Ascending aorta (tissue), 2 donors: ENCODE data around the gene PRICKLE2. TPM values are rescaled to one million over a fixed set of nuclear protein-coding genes. Genes with fewer than 3 reads are reported as not detected.
A peak's percentile ranks its signal among the peaks of the same experiment; 100 is the strongest.

Source experiments
- DNase-seq, 2 donors: peaks; one replicate each; pipeline ENCODE4 v3.0.0-alpha.2; 2019; ENCODE audit warnings: low spot score in 2 of 2
- H3K27ac ChIP-seq, 2 donors: fragments of 200-600 bp; sonication (generic); one replicate each; pipeline ENCODE4 v1.5.1; 2016 to 2017; ENCODE audit warnings: mild to moderate bottlenecking in 1 of 2
- H3K27me3 ChIP-seq: fragments of 200-600 bp; sonication (generic); one replicate; pipeline ENCODE4 v1.5.1; 2017
- H3K36me3 ChIP-seq, 2 donors: fragments of 200-600 bp; sonication (generic); one replicate each; pipeline ENCODE4 v1.5.1; 2016
- H3K4me1 ChIP-seq, 2 donors: fragments of 200-600 bp; sonication (generic); one replicate each; pipeline ENCODE4 v1.5.1; 2016 to 2017; ENCODE audit warnings: mild to moderate bottlenecking in 1 of 2
- H3K4me3 ChIP-seq, 2 donors: fragments of 200-600 bp; sonication (generic); one replicate each; pipeline ENCODE4 v1.5.1; 2016 to 2017; ENCODE audit warnings: mild to moderate bottlenecking in 1 of 2
- H3K9me3 ChIP-seq, 2 donors: fragments of 200-600 bp; sonication (generic); one replicate each; pipeline ENCODE4 v1.5.1; 2016
- intact Hi-C: fragments of 100-400 bp; cut with DNase I; formaldehyde crosslinking; loops from one replicate; pipeline ENCODE4 v1.15.1; 2023
- total RNA-seq: library from RNA; depleted of rRNA; stranded (reverse); fragments of >200 nt; gene quantifications from one replicate; pipeline ENCODE4 v1.1.0, GENCODE V29; 2016
- TF ChIP-seq, protein P1 (sequence below), 3 experiments: fragments of 200-600 bp in 2 of 3; fragments of 450-650 bp in 1 of 3; sonication (generic) in 2 of 3; IDR thresholded peaks; one replicate each; pipeline ENCODE4 v1.5.1; 2016 to 2019; ENCODE audit warnings: antibody characterized with exemption in 3 of 3, mild to moderate bottlenecking in 1 of 3, moderate library complexity in 1 of 3

PRICKLE2 gene
- total RNA-seq, 1 donor from 2014 or later = 24.7 TPM

DNA sequence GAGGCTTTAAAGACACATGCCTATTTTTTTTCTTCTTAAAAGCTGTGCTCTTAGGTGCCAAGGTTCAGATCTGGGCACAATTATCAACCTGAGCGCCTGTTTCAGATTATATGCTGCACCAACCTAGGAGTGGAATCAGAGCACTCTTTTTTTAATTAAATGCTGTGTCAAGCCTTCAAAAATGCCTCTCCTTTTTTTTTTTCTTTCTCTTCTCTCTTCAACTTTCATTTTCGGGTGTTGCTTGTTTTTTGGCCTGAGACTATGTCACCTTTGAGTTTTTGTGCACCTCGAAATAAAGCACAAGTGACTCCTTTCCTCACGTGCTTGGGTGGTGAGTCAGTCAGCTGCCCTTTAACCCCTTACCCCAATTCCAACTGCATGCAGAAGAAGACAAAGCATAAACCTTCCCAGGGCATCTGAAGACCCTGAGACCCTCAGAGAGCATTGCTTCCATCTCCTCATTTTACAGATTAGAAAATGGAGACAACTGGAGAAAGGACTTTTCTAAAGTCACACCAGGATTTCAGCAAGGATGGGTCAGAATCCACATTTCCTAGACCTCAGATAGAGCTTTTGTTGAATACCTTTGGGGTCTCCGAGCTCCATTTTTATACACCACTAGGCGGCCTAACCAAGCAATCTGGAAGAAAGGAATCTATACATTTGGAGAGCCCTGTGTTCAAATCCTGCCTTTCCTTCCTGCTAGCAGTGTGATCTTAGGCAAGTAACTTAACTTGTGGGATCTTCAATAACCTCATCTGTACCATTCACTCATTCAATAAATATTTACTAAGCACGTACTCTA is 631 bp upstream of the PRICKLE2 start:
- no peak for DNase-seq
- Histone ChIP-seq H3K27me3 (no peaks in the 10 kb centered on the region), H3K36me3 (no peaks in the 10 kb centered on the region), H3K9me3 (no peaks in the 10 kb centered on the region), H3K4me3 (peak overlapping the region; percentile 48 to 66), H3K27ac (peak overlapping the region; percentile 92), H3K4me1 (peaks cover 4 to 35% of the 10 kb centered on the region in 2 donors)
- intact Hi-C loops = loop anchor here (2.0 kb wide), 2 partner anchors 15 to 41 kb away; no protein-coding TSS in a partner anchor
- TF ChIP-seq, protein P1, sequence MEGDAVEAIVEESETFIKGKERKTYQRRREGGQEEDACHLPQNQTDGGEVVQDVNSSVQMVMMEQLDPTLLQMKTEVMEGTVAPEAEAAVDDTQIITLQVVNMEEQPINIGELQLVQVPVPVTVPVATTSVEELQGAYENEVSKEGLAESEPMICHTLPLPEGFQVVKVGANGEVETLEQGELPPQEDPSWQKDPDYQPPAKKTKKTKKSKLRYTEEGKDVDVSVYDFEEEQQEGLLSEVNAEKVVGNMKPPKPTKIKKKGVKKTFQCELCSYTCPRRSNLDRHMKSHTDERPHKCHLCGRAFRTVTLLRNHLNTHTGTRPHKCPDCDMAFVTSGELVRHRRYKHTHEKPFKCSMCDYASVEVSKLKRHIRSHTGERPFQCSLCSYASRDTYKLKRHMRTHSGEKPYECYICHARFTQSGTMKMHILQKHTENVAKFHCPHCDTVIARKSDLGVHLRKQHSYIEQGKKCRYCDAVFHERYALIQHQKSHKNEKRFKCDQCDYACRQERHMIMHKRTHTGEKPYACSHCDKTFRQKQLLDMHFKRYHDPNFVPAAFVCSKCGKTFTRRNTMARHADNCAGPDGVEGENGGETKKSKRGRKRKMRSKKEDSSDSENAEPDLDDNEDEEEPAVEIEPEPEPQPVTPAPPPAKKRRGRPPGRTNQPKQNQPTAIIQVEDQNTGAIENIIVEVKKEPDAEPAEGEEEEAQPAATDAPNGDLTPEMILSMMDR (IDR thresholded peaks at IDR 0.05) = no peak

DNA sequence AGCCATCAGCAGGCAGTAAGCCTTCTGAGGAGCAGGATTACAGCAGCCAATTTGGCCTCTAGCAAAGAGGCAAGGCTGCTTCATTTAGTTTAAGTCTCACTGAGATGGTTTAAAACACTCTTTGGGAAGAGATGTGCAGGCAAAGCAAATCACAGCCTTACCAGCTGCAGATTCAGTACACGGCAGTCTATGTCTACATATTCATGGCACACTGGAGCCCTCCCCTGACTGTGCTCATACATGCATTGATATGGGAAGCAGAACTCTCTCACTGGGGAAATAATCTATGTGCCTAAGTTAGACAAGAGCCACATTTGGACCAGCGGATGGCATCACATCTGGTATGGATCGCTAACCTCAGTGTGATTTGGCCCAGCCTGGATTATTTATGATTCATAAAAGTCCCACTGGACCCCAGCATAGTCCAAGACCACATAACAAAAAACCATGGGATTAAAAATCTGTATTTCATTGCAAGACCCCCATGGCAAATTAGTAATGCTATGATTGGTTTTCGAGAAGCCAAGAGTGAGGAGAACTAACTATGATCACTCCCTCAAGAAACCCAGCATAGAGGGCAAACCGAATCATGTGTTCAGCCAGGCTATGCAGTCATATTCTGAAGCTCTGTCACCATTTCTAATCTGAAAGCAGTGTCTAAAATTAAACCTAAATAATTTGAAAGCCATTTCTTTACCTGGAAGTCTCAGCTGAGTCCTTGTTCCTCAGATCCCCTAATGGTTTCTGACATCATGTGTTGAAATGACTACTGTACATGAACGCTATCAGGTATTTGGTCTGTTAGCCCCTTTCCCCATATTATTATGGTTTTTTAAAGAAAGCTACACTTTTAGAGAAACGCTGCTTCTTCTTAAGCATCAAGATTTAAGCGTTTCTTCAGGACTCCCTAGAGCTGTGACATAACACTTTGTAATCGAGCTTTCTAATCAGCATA is 1.2 kb downstream of the PRICKLE2 start:
- Histone ChIP-seq H3K4me3 (peak overlapping the region; percentile 48 to 66), H3K4me1 (peaks cover 9 to 54% of the 10 kb centered on the region in 2 donors), H3K27ac (peak overlapping the region; percentile 92), H3K27me3 (no peaks in the 10 kb centered on the region), H3K36me3 (no peaks in the 10 kb centered on the region), H3K9me3 (no peaks in the 10 kb centered on the region)
- intact Hi-C loops = loop anchor here (2.0 to 5.0 kb wide), 4 partner anchors 13 to 197 kb away; no protein-coding TSS in a partner anchor
- TF ChIP-seq, protein P1 (IDR thresholded peaks at IDR 0.05) = peak in 1 of 3 experiments; percentile 16
- no peak for DNase-seq

DNA sequence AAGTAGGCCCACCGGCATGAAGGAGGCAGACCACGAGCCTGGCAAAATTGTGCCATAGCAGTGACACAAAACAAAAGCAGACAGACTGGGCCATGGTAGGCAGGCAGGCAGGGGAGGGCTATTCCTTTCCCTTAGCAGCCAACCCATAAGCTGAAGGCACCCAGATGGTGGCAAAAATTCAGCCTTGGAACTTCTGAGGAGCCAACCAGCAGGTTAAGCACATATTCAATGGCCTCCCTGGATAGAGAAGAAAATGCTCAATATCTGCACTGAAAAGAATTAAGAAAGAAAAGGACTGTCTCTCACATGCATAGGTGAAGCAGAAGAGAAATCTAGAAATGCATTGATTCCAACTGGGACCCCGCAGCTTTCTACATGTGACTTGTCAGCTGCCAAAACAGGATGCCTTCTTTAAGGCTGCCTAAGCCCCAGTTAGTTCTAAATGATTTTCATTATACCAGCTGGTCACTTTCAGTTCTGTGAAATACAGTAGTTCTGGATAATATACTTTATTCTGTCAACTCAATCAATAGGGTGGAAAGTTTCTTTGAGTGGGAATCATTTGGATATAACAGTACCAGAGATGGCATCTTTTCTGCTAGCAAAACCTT is 2.7 kb downstream of the PRICKLE2 start:
- Histone ChIP-seq H3K9me3 (no peaks in the 10 kb centered on the region), H3K4me3 (peak overlapping the region in 1 of 2 donors; percentile 19), H3K27ac (peak overlapping the region; percentile 19 to 59), H3K27me3 (no peaks in the 10 kb centered on the region), H3K36me3 (no peaks in the 10 kb centered on the region), H3K4me1 (peaks cover 9 to 56% of the 10 kb centered on the region in 2 donors)
- no peak for DNase-seq
- intact Hi-C loops = loop anchor here (5.0 kb wide), 2 partner anchors 55 to 195 kb away; no protein-coding TSS in a partner anchor
- TF ChIP-seq, protein P1 (IDR thresholded peaks at IDR 0.05) = no peak

DNA sequence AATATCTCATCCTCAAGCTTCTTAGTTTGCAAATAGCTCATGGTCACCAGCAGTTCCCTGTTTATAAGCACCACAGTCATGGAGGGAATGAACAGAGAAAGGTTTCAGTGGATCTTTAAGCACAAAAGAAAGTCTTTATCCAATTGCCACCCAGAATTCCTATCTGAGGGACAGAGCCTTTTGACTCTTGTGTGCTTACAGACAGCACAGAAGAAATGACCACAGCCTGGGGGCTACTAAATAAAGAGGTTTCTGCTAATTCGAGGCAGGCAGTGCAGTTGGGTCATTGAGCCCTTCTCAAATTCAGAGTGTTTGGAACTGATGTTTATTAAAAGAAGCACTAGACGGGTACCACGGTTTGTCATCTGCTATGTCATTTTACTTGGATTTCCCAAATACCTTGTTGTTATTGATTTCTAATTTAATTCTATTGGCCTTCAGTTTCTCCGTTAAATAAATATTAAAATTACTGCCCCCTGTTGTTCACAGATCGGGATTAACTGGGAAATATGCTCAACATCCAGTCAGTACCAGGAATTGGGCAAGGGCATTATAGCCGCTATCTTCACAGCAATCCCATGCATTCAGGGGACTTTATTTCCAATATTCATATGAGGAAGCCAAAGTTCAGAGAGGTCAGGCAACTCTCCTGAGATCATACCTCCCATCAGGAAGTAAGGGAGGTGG is 3.6 kb downstream of the PRICKLE2 start:
- TF ChIP-seq, protein P1 (IDR thresholded peaks at IDR 0.05) = no peak
- intact Hi-C loops = loop anchor here (2.0 to 5.0 kb wide), 3 partner anchors 35 to 194 kb away; no protein-coding TSS in a partner anchor
- H3K4me3 ChIP-seq = no peak overlapping the region
- H3K36me3 ChIP-seq = no peaks in the 10 kb centered on the region
- H3K27me3 ChIP-seq = no peaks in the 10 kb centered on the region
- no peak for DNase-seq
- H3K4me1 ChIP-seq = peaks cover 9 to 61% of the 10 kb centered on the region in 2 donors
- H3K27ac ChIP-seq = peak overlapping the region; percentile 72 to 76
- no peaks in the 10 kb centered on the region for H3K9me3 ChIP-seq
